SK-N-MC (cell line): ENCODE results near the gene GRB14.
"Not testable (repeated sequence)": the region's sequence is repeated elsewhere in the genome, so short reads cannot be mapped to it uniquely, and the experiment has no call there.

Experiments
- DNase-seq: peaks from one replicate; pipeline ENCODE4 v3.0.0-alpha.2; 2011; ENCODE audit warnings: low read depth, low spot score
- H3K27ac ChIP-seq: fragments of 200-600 bp; sonication (generic); 2 replicates; pipeline ENCODE4 v1.5.1; 2016; ENCODE audit warnings: mixed run types
- H3K36me3 ChIP-seq: fragments of 200-600 bp; sonication (generic); 2 replicates; pipeline ENCODE4 v1.6.1; 2017; ENCODE audit warnings: antibody characterized with exemption, low read length, mixed read lengths; ENCODE audit not compliant: insufficient read depth
- H3K4me3 ChIP-seq: fragments of 200-600 bp; sonication (generic); 2 replicates; pipeline ENCODE4 v1.5.1; 2016
- H3K9ac ChIP-seq: fragments of 200-600 bp; sonication (generic); 2 replicates; pipeline ENCODE4 v1.8.0; 2017; ENCODE audit warnings: mixed run types, mixed read lengths; ENCODE audit not compliant: insufficient read length
- H3K9me3 ChIP-seq: fragments of 200-600 bp; sonication (generic); 2 replicates; pipeline ENCODE4 v1.6.1; 2017; ENCODE audit warnings: low read depth, mild to moderate bottlenecking, antibody characterized with exemption, low read length, moderate library complexity, mixed read lengths
- EZH2 ChIP-seq: fragments of 200-600 bp; sonication (generic); IDR thresholded peaks from one replicate; pipeline ENCODE4 v1.6.1; 2017; ENCODE audit warnings: antibody characterized with exemption
- FOXP2 ChIP-seq: optimal IDR thresholded peaks from 2 replicates; pipeline ENCODE3; 2011; ENCODE audit warnings: mild to moderate bottlenecking, moderate library complexity; ENCODE audit not compliant: insufficient read depth; ENCODE audit errors: extremely low read length, control extremely low read depth
- POLR2AphosphoS5 ChIP-seq: IDR thresholded peaks from 2 replicates; pipeline ENCODE4 v1.6.1; 2012; ENCODE audit warnings: mild to moderate bottlenecking, low read depth, low read length, borderline replicate concordance

Gene GRB14

DNA sequence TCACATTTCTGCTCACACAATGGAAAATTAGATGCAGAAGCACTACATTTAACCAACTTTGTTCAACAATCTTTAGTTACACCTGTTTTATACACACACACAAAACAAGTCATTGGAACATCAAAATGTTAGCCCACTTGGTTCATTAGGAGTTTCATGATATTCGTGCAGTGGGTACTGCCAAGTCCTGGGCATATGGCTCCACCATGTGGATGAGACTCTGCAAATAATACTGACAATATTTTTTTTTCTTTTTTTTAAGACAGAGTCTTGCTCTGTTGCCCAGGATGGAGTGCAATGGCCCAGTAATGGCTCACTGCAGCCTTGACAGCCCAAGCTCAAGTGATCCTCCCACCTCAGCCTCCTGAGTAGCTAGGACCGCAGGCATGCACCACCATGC is 34.5 kb upstream of the GRB14 start:
- DNase-seq, result no peak
- no peak overlapping the region for H3K9ac ChIP-seq
- TF ChIP-seq POLR2AphosphoS5 (no peak), EZH2 (no peak), FOXP2 (no peak)
- H3K4me3 ChIP-seq, result no peak overlapping the region
- peaks cover 2% of the 10 kb centered on the region; the same call in 1 of the 2 replicates for H3K9me3 ChIP-seq
- no peaks in the 10 kb centered on the region for H3K36me3 ChIP-seq
- no peak overlapping the region for H3K27ac ChIP-seq

DNA sequence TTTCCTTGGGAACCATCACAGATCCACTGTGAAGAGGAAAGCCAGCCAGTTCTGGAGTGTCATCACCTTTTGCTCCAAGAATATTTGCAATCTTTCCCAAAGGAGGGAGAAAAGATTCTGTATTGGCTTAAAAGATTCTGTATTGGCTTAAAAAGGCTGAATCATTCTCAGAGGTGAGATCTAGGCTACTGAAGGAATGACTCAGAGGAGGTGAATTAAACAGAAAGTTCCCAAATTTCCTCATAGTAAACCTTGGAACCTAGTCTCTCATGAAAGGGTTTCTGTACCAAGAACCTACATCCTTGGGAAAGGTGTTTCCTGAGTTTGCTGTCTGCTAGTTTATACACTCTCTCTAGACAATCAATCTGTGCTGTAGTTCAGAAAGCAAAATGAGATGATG is 34.1 kb upstream of the GRB14 start:
- no peak overlapping the region for H3K9ac ChIP-seq
- H3K4me3 ChIP-seq, result no peak overlapping the region
- H3K36me3 ChIP-seq, result no peaks in the 10 kb centered on the region
- TF ChIP-seq POLR2AphosphoS5 (no peak), EZH2 (no peak), FOXP2 (no peak)
- peaks cover 5% of the 10 kb centered on the region; the same call in 1 of the 2 replicates for H3K9me3 ChIP-seq
- DNase-seq, result no peak
- no peak overlapping the region for H3K27ac ChIP-seq

DNA sequence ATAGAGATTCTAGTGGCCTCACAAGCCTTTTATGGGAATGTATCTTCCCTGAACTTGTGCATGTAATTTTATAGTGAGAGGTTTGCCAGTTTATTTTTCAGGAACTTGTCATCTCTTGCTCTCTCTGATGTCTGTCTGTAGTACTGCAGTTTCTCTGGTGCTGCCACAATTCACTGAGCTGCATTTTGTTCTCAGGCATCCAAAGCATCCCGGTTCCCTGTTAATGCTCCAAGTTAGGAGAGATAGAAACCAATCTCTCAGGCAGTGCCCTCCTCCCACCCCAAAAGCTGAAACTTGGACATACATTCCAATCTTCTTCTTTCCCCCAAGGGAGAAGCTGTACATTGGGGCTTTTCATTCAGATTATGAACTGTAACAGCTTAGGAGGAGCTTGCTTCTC is 30.1 kb upstream of the GRB14 start:
- Histone ChIP-seq H3K9me3 (peaks cover 9% of the 10 kb centered on the region; the same call in 1 of the 2 replicates), H3K9ac (no peak overlapping the region), H3K4me3 (no peak overlapping the region), H3K27ac (no peak overlapping the region), H3K36me3 (no peaks in the 10 kb centered on the region)
- TF ChIP-seq FOXP2, result no peak
- no peak for TF ChIP-seq EZH2
- no peak for TF ChIP-seq POLR2AphosphoS5
- DNase-seq, result no peak

DNA sequence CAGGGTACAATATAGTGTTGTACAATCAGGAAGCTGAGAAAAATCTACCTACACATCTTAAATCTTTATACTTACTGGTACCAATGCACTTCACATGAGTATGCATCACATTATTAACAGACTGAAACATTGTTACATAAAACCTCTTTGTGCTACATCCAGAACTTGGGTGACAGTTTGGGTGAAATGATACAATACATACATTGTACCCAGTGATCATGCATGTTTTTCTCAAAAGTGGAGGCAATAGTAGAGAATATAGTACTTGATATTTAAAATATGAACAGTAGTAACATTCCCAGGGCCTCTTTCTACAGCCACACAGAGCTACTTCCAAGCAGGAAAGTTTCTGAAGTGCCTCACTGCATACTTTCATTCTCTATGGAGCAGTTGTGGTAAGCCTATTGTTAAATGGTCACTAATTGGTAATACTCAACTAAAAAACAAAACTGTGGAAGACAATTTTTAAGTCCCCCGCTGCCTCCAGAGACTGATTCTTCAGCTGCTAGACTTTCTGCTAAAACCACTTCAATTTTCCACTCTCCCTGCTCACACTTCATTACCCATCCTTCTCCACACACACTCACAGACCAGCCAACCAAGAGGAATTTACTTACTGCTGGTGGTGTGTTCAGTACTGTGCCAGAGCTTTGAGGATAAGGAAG is 22.9 kb upstream of the GRB14 start:
- H3K27ac ChIP-seq, result no peak overlapping the region
- no peaks in the 10 kb centered on the region for H3K9me3 ChIP-seq
- H3K36me3 ChIP-seq, result no peaks in the 10 kb centered on the region
- no peak for TF ChIP-seq EZH2
- no peak for TF ChIP-seq FOXP2
- TF ChIP-seq POLR2AphosphoS5, result no peak
- H3K9ac ChIP-seq, result no peak overlapping the region
- no peak overlapping the region for H3K4me3 ChIP-seq
- DNase-seq, result no peak

DNA sequence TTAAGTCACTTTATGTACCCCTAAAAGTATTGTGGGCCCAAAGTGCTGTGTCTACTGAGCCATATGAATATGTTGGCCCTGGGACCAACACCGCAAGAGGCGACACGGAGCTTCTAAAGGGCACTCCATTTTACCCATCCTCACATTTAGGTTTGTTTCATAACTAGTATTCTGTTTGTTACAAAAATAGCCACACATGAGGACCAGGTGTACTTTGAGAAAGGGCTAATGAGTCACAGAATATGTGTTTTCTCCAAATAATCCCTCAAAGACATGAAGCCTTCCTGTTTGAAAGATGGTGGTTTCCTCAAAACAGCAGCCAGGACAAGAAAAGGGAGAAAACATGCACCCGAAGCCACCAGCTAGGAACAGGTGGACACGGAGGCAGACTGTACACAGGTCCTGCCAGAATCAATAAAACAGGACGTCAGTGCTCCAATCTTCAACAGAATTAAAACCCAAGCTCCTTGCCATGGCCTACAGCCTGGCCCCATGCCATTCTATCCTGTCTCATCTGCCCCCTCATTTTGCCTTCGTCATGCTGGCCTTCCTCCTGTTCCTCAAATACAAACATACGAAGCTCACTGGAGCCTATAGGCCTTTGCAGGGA is 21.8 kb upstream of the GRB14 start:
- Histone ChIP-seq H3K9ac (no peak overlapping the region), H3K9me3 (no peaks in the 10 kb centered on the region), H3K4me3 (no peak overlapping the region), H3K36me3 (no peaks in the 10 kb centered on the region), H3K27ac (no peak overlapping the region)
- no peak for TF ChIP-seq POLR2AphosphoS5
- no peak for DNase-seq

DNA sequence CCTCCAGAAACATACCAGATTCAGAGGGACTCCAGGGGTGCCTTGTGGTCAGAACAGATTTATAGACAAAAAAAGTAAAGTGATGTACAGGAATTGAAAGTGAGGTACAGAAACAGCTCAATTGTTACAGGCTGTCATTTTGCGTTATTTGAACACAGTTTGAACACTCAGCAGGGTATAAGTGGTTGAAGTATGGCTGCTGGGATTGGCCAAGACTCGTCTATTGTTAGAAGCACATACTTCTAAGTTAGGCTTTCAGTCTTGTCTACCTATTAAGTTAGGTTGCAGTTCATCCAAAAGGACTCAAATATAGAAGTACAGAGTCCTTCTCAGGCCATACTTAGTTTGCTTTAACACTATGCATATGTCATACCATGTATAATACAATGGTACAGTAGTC is 21.0 kb upstream of the GRB14 start:
- no peak for DNase-seq

DNA sequence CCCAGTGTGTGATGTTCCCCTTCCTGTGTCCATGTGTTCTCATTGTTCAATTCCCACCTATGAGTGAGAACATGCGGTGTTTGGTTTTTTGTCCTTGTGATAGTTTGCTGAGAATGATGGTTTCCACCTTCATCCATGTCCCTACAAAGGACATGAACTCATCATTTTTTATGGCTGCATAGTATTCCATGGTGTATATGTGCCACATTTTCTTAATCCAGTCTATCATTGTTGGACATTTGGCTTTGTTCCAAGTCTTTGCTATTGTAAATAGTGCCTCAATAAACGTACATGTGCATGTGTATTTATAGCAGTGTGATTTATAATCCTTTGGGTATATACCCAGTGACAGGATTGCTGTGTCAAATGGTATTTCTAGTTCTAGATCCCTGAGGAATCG is 7.0 kb upstream of the GRB14 start:
- DNase-seq, H3K36me3 ChIP-seq, H3K4me3 ChIP-seq, H3K27ac ChIP-seq, H3K9me3 ChIP-seq, H3K9ac ChIP-seq: not testable (repeated sequence)

More for the DNA sequence above, 21.0 kb upstream of the GRB14 start:
- H3K9me3 ChIP-seq, result no peaks in the 10 kb centered on the region
- no peak overlapping the region for H3K9ac ChIP-seq
- H3K27ac ChIP-seq, result no peak overlapping the region
- TF ChIP-seq FOXP2, result no peak
- no peak for TF ChIP-seq POLR2AphosphoS5
- TF ChIP-seq EZH2, result no peak
- no peaks in the 10 kb centered on the region for H3K36me3 ChIP-seq
- H3K4me3 ChIP-seq, result no peak overlapping the region

DNA sequence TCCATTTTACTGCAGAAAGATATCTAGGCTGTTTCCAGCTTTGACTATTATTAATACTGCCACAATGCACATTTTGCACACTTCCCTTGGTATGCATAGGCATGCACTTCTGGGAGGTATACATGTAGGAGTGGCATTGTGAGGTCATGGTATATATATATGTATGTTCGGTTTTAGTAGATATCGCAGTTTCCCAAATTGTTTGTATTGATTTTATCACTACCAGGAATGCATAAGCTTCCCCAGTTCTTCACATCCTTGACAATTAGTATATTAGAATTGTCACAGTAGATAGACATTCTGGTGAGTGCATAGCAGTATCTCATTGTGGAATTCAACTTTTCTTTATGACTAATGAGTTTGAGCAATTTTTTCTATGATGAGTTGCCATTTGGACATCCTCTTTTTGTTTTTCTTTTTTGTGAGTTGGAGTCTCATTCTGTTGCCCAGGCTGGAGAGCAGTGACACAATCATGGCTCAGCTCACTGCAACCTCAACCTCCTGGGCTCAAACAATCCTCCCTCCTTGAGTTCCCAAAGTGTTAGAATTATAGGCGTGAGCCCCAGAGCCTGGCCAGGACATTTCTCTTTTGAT is 4.2 kb upstream of the GRB14 start:
- Histone ChIP-seq H3K9me3 (no peaks in the 10 kb centered on the region), H3K27ac (no peak overlapping the region), H3K36me3 (no peaks in the 10 kb centered on the region), H3K9ac (no peak overlapping the region), H3K4me3 (no peak overlapping the region)
- TF ChIP-seq POLR2AphosphoS5 (no peak), EZH2 (no peak), FOXP2 (no peak)
- DNase-seq, result no peak

DNA sequence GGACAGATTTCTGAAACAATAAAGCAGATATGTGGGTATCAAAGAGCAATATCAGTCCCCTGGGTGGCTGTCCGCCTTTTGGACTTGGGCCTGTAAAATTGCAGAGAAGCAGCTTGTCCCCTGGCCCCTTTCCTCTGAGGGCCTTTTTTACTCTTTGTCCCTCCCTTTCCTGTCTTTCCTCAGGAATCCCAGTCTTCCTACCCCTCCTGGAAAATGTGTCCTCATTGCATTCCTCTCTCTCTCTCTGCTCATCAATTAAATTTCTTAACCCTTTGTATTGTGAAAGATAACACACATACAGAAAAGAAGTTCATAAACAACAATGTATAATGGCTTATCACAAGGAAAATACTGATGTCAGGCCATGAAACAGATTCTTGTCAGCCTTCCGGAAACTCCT is 3.0 kb upstream of the GRB14 start:
- TF ChIP-seq POLR2AphosphoS5 (no peak), FOXP2 (no peak), EZH2 (no peak)
- H3K9me3 ChIP-seq, result no peaks in the 10 kb centered on the region
- DNase-seq, result no peak
- no peaks in the 10 kb centered on the region for H3K36me3 ChIP-seq
- no peak overlapping the region for H3K27ac ChIP-seq
- H3K4me3 ChIP-seq, result no peak overlapping the region
- no peak overlapping the region for H3K9ac ChIP-seq
